NCI-H774 (cell line): ENCODE measurements around the gene TMEM140.

Experiments used
- DNase-seq: peaks from one replicate; lab custom pipeline; 2025; lab: John Stamatoyannopoulos, UW

TMEM140 gene

DNA sequence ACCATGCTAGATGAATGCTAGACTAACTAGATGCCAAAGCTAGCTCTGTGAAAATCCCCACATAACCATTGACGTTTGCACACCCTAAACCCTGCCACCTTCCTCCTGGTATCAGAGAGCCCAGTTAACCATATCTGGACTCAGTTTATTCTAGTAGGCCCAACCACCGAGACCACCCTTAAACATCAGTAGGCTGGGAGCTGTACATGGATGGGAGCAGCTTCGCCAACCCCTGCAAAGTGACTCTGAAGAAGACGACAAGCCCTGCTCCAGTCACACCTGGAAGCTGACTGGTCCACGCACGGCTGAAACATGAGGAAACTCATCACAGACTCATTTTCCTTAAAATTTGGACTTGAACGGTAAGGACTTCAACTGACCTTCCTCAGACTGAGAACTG lies 27.1 kb downstream of the TMEM140 start:
- DNase-seq, result no peak

DNA sequence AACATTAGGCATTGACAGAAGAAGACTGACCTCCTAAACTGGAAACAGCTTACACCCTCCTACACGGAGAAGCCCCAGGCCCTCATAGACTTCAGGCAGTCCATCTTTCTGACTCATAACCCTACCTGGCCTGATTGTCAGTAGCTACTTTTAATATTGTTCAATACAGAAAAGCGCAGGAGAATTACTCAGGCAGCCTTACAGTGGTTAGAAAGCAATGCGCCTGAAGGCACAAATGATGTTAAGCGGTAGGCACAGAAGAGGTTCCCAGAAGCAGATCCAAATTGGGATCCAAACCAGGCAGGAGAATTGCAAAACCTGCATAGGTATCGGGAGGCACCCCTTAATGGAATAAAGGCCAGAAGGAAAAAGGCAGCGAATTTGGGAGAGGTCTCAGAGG lies 28.1 kb downstream of the TMEM140 start:
- no peak for DNase-seq

- DNase-seq, result no peak
Observed at GRCh38 chr7:135177028-135177696, 29.3 kb downstream of the TMEM140 start.

DNA sequence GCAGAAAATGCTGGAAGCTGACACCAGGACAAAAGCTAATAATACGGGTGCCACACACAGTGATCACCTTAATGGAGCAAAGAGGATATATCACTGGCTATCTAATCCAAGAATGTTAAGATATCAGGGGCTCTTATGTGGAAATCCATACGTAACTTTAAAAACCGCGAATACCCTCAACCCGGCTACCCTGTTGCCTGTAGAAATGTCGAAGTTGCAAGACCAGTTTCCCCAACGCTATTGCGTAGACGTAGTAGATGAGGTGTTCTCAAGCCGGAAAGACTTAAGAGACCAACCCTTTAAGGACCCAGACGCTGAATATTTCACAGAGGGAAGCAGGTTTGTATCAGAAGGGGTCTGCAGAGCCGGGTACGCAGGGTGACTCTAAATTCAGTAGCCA lies 30.5 kb downstream of the TMEM140 start:
- no peak for DNase-seq

DNA sequence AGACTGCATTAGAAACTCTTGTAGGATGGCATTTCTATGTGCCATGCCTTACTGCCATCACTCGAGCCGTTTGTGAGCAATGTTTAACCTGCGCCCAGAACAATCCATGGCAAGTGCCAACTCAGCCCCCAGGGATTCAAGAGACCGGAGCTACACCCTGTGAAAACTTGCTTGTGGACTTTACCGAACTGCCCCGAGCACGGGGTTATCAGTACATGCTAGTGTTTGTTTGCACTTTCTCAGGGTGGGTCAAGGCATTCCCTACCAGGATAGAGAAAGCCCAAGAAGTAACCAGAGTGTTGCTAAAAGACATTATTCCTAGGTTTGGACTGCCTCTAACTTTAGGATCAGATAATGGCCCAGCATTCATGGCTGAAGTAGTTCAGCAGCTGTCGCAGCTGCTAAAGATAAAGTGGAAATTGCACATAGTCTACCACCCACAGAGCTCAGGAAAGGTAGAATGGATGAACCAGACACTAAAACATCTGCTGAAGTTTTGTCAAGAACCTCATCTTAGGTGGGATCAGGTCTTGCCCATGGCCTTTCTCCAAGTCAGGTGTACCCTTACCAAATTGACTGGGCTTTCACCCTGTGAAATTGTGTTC lies 31.6 kb downstream of the TMEM140 start:
- DNase-seq, result no peak

DNA sequence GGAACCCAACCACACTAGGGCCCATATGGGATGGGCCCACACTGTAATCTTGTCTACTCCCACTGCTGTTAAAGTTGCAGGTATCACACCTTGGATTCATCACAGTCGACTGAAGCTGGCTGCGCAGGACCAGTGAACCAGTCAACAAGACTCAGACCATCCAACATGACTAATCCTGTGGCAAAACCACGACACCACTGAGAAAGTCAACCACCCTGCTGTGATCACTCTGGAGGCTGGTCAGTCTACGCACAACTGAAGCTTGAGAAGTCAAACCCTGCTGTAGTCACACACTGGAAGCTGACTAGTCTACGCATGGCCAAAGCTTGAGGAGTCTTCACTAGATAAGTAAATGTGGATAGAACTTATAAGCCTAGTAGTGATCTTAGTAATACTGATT lies 32.2 kb downstream of the TMEM140 start:
- DNase-seq, result no peak

- no peak for DNase-seq
Observed at GRCh38 chr7:135181261-135181928, 33.5 kb downstream of the TMEM140 start.

DNA sequence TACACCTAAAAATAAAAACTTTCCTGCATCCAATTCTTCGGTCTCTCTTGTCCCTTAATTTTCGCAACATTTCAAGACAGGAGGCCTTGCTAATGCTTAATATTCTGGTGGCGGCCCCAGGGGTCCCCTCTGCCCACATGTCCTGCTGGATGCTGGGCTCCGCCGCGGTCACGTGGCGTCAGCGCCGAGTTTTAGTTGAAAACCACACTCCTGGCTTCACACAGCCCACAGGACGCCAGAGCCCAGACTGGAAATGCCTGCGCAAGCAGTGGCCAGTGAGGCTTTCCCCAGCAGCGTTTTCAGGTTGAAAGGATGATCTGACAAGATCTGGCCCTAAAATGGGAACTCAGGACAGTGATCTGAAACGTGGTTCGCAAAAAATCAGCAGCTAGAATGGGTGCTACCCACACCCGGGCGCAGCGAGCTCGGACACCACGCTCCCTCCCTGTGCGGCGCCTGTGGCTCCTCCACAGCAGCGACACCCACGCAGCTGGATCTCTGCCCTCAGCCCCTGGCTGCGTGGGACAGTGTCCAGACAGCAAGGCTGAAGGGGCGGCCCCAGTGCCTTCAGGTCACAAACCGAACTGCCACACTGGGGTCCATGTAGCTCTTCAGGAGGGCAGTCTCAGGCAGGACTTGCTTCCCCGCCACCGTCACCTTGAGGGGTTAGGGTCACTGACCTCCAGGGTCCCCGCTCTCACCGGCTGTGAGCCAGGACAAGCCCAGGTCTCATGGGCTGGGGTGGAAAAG lies 34.2 kb downstream of the TMEM140 start:
- DNase-seq, result no peak

DNA sequence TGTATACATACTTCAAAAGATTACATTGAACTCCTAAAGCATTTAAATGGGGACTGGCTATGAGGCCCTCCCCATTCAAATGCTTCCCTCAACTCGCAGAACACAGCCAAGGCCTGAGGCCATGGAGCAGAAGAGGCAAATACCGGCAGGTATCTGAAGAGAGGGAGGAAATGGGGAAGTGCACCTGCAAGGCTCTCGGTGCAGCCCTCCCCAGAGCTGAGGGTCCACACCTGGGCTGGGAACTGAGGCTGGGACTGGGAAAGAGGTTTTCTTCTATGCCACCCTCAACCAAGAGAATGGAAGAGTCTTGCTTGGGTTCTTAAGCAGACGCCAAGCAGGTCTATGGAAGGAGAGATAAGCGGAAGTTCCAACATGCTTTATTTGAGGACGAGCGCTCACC lies 35.6 kb downstream of the TMEM140 start:
- no peak for DNase-seq

GRCh38 chr7:135184254-135184841 lies 36.5 kb downstream of the TMEM140 start:
- no peak for DNase-seq

DNA sequence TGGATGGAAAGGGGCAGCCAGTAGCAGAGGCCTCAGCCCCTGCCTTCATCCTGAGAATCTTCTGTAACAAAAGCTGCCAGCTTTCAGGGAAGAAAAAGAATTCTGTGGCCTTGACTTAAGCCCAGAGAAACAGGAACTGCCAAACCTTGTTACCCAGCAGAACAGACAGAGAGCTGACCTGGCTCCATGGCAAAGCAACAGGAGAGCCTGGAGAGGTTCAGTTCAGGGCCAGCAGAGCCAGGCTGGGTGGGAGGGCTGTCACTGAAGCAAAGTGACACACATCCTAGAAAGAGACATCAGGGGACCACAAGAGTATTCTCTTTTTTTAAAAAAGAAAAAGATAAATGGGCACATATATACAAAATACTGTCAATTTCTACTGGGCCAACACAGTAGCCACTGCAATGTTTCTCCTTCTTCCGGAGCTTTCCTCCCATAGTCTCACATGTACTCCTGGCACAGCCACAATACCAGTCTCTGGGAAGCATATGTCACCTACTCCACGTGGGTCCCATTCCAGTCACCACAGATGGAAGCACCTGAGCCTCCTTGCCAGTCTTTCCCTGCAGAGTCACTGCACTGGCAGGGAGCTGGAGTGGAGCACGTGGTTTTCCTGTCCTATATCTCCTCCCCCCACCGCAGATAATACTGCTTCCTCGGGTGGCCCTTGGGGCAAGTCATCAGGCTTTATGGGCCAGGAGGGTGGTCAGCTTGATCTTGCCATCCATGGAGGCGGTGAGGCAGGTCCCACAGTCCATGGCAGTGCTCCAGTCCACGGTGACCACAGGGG lies 37.8 kb downstream of the TMEM140 start:
- no peak for DNase-seq

DNA sequence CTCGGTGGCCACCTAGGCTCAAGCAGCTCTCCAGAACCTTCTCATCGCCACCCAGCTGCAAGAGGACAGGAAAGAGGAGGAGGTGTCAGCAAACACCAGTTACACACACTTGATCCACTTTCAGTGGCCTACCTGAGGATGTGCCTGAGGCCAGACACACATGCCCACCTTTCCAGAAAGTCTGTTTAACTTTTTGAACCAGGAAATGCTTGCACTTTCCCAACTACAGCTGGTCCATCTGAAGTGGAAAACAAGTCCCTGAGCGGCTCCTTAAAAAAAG lies 38.3 kb downstream of the TMEM140 start:
- DNase-seq, result no peak

DNA sequence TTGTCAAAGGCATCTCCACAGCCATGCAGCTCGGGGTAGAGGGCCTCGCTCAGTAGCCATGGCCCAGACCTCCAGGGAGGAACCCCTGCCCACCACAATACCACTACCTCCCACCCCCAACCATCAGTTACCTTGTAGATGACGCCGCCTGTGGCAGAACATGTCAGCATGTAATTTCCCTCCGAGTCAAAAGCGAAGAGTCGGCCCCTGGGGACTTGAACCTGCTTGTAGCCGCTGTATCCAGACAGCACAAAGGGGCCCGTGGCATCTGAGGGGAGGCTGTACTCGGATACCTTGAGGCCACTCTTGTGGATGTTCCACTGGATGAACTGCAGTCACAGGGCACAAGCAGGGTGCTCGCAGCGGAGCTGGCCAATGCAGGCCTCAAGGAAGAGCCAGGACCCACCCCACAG lies 39.0 kb downstream of the TMEM140 start:
- no peak for DNase-seq

DNA sequence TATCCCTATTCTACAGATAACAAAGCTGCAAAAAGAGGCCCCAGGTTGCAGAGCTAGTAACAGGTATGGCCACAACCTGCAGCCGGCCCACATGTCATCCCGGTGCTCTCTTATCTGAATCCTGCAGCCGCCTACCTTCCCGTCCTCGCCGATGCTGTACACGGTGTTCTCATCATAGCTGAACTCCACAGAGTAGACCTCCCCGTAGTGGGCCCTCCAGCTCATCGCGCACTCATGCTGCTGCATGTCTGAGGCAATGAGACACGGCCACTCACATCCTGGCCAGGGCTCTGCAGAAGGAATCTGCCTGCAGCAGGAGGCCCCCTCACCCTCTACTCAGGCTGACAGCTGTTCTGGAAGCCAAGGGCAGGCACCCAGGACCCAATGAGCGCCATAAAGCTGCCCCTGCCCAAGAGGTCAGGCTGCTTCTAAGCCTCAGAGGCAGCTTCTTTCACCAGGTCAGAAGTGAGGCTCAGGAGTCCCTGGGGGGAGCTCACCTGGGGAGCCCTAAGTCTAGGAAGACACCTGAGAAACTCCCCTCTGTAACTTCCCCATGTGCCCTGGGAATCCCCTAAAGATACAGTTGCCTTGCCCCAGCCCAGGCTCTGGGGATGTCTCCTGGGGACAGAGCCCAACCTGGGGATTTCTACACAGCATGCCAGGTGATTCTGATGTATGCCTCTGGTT lies 40.6 kb downstream of the TMEM140 start:
- DNase-seq, result no peak

DNA sequence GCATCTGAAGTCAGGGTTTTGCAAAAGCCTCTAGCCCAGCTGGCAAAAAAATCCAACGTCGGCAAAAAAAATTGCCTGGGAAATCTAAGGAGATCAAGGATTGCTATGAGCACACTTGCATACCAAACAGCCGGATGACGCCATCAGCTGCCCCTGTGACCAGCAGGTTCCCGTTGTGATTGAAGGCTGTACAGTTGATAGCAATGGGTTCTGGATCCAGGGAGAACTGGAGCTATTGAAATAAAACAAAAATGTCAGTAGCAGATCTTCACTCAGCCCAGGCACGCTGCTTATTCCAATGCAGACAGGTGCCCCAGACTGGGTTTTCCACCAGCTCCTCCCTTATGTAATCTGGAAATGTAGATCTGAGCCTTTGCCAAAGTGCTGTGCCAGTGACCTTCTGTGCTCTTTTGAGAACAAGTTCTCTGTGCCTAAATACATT lies 41.4 kb downstream of the TMEM140 start:
- DNase-seq, result no peak

DNA sequence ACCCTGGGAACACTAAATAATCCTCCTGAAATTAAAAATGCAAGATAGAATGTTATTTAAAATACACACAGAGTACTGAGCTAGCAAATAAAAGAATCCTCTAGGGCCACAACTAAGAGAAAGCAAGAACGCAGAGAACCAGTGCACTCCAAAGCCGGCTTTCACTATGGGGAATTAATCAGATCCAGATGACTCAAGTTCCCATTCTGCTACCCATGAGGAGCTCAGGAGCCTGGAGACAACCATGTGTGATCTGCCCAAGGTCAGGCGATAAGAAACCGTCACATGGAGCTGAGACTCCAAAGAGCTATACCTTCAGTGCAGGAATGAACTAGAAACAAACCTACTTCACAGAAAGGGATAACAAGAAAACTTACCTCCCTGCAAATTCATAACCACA lies 42.1 kb downstream of the TMEM140 start:
- DNase-seq, result no peak

DNA sequence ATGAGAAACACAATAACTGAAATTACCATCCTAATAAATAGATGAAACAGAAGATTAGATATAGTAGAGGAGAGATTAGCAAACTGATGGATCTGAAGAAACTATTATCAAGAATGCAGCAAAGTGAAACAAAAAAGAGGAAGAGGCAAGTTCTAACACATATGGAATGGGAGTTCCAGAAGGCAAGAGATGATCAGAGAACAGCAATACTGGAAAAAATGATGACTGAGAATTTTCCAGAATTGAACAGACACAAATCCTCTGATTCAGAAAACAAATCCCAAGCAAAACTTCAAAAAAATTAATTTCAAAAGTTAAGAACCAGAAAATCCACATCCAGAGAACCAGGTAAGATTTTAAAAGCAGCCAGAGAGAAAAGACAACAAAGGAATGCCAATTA lies 42.8 kb downstream of the TMEM140 start:
- no peak for DNase-seq

DNA sequence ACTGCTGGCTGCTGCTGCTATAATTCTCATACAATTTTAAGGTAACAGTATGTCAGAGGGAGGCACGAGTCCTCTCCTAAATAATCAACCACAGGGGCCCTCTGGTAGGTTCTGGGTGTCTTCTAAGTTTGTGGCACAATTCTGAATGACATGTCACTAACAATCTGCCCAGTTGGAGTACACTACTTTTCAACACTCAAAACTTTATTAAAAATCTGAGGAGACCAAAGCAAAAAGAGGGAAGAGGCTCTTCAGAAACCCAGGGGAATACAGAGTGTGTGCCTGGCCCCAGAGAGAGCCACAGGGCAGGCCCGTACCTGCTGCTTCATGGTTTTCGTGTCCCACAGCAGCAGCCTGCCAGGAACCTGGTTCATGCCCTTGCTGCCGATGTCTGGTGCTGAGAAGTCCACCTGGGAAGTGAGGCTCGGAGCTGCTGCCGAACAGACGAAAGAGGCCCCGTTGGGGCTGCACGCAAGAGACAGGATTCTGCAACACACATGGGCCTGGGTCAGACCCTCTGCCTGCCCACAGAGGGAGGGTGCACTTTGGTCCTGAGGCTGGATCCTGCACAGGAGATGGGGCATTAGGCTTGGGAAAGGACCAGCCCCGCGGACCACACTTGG lies 45.2 kb downstream of the TMEM140 start:
- no peak for DNase-seq

DNA sequence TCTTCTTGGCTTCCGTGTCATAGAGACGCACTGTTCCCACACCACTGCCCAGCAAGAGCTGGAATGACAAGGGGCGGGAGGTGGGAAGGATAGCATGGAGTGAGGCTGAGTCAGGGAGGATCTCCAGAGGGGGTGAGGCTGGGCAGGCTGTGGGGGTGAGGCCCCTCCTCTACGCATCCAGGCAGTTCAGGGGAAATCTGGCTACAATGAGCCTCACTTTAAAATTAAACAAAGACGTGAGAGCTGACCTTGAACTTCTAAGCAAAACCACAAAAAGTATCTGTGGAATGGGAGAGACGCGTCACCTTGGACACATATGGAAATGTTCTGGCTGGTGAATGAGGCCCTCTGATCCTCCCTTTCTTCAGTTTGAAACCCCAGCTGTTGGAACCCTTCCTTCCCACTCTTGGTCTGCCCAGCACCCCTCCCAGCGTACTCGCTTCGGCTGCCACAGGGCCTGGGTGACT lies 45.8 kb downstream of the TMEM140 start:
- DNase-seq, result no peak

GRCh38 chr7:135194494-135195095 lies 46.7 kb downstream of the TMEM140 start:
- DNase-seq, result no peak
